LHCN-M2 (cell line): ENCODE data around the gene TECR. TPM values are rescaled to one million over a fixed set of nuclear protein-coding genes. Genes with fewer than 3 reads are reported as not detected.
"Not testable (repeated sequence)": the region's sequence is repeated elsewhere in the genome, so short reads cannot be mapped to it uniquely, and the experiment has no call there.

Experiments used
- DNase-seq: peaks from one replicate; pipeline ENCODE4 v3.0.0-alpha.2; 2012; ENCODE audit warnings: low read depth
- total RNA-seq: library from RNA; depleted of rRNA; stranded (reverse); fragments of >200 nt; gene quantifications from 2 replicates; pipeline ENCODE4 v1.2.3, GENCODE V29; 2014

TECR gene
- total RNA-seq, 1 experiment from 2014 or later = 79.7 TPM

- DNase-seq = no peak
Measured at GRCh38 chr19:14560776-14561108, 31.3 kb downstream of the TECR start.

DNA sequence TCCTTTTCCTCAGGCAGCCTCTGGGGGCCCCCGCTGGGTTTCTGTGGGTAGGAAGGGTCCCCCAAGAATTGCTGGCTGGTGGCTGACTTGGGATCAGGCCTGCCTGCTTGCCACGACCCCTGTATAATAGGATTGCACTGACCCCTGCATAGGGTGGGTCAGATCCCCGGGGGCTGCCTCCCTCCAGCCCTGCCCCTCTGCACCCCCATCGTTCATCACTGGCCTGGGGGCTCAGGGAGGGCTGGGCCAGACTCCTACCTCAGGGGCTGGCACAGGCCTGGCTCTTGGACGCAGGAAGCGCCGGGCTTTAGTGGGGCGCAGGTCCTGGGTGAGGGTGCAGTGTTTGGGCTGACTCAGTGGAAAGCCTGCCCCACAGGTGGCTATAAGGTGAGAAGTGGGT is 31.9 kb downstream of the TECR start:
- DNase-seq = no peak

DNA sequence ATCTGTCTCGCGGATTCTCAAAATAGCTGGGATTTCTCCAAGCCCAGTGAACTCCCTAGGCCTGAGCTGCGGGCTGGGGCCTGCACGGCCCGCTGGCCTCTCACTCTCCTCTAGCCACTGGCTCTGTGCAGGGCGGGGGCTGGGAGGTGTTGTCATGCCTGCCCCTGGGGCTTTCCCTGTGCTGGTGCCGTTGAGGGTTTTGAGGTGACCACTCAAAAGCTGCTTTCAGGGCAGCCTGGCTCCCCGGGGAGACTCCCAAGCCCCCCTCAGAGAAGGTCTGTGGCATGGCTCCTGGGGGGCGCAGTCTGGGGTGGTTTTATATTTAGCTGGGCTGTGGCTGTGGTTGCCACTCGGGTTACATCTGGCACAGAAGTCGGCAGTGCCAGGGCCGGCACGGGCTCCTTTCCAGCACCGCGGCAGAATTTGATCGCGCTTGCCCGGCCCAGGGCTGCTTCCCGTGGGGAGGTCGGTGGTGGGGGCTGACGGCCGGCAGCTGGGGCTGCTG is 32.5 kb downstream of the TECR start:
- peak; percentile 69 for DNase-seq

GRCh38 chr19:14562660-14563589 is 33.5 kb downstream of the TECR start:
- DNase-seq = no peak

GRCh38 chr19:14563590-14563926 is 34.2 kb downstream of the TECR start:
- DNase-seq = no peak

- DNase-seq = peak; percentile 47
Measured at GRCh38 chr19:14563989-14564651, 34.7 kb downstream of the TECR start.

GRCh38 chr19:14564652-14565297 is 35.4 kb downstream of the TECR start:
- not testable (repeated sequence) for DNase-seq

DNA sequence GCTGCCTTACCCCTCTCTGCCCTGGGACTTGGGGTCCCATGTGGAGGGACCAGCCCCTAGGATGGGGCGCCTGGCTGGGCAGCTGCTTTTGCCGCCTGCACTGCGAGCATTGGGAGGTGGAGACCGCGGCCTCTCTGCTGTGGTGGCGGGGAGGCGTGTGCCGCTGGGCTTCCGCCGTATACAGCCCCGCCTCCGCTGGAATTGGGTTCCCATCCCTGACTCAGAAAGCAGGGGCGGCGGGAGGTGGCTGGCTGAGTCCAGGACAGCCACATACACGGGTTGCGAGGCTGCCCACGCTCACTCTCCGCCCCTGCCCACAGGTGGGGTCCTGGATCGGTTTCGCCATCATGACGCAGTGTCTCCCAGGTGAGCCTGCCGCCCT is 35.9 kb downstream of the TECR start:
- no peak for DNase-seq

DNA sequence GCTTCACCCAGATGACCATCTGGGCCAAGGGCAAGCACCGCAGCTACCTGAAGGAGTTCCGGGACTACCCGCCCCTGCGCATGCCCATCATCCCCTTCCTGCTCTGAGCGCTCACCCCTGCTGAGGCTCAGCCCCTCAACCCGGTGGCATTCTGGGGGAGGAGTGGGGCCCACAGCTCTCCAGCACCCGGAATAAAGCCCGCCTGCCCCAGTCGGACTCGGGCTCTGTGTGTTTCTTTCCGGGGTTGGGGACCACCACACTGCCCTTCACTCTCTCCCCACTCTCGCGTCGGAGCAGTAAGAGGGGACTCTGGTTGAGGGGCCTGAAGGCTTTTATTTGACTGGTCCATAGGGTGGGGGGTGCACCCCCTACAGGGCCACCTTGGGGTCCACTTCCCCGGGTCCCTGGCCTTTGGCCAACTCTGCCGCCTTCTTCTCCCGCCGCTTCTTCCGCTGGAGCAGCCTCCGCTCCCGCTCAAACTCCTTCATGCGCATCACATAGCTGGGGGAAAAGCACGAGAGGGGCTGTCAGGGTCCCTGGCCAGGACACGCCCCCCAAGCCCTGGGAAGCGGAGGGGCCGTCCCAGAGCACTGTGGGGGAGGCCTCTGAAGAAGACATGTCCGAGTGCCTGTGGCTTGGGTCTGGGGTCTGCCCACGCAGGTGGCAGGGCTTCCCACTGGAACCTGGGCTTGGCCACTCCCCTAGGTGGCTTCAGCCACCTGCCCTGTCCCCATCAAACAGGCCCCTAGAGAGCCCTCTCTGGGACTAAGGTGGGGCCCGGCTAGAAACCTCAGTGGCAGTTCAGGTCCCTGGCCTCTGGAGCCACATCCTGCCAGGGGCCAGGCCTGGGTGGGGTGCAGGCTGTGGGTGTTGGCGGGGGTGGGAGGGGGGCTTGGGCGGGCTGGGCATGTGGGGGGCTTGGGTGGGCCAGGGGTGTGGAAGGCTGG is 36.6 kb downstream of the TECR start:
- DNase-seq = no peak

DNA sequence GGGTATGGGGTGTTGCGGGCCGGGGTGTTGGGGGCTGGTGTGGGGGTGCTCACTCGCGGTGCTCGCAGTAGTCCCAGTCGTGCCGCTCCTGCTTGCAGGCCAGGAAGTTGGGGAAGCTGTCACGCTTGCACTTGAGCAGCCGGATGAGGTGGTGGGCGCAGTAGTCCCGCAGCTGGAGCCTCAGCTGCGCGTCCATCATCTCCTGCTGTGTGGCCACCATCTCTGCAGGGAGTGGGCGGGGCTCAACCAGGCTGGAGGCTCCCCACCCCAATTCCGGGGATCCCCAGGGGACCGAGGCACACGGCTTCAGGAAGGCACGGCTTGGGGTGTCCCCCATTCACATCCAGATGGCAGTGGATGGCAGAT is 37.3 kb downstream of the TECR start:
- no peak for DNase-seq

DNA sequence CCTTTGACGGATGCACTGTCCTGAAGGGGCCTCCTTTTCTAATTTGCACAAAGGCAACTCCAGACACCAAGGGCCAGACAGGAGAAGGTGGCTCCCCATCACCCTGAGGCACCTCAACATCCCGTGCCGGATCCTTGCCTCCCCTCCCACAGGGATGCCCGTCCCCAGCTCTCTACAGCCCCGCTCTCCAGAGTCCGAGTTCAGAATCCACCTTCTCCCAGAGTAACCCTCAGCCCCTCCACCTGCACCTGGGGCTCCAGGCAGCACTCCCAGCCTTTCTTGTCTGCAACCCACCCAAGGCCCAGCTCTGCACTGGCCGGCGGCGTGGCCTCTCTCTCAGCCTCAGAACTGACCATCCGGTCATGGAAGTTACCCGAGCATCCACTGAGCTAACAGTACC is 37.7 kb downstream of the TECR start:
- DNase-seq = no peak

DNA sequence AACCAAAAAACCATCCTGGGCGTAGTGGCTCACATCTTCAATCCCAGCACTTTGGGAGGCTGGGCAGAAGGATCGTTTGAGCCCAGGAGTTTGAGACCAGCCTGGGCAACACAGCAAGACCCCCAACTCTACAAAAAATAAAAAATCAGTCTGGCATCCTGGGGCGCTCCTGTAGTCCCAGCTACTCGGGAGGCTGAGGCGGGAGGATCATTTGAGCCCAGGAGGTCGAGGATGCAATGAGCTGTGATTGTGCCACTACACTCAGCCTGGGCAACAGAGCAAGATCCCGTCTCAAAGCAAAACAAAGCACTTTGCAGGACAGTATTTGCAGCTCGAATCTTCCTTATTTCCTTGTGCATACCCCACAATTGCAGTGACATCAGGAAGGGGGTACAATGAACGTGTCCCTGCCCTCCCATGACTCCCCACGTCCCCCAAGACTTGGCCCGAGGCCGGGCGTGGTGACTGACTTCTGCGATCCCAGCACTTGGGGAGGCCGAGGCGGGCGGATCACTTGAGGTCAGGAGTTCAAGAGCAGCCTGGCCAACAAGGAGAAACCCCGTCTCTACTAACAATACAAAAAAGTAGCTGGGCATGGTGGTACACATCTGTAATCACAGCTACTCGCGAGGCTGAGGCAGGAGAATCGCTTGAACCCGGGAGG is 41.6 kb downstream of the TECR start:
- DNase-seq = no peak

- DNase-seq = peak; percentile 92
Measured at GRCh38 chr19:14571695-14572490, 42.5 kb downstream of the TECR start, which contains the start of gene NDUFB7. Gene NDUFB7 (minus strand): TSS chr19:14572066. CDS start chr19:14572000, 66 bp downstream.

- no peak for DNase-seq
Measured at GRCh38 chr19:14575428-14575980, 46.1 kb downstream of the TECR start.

DNA sequence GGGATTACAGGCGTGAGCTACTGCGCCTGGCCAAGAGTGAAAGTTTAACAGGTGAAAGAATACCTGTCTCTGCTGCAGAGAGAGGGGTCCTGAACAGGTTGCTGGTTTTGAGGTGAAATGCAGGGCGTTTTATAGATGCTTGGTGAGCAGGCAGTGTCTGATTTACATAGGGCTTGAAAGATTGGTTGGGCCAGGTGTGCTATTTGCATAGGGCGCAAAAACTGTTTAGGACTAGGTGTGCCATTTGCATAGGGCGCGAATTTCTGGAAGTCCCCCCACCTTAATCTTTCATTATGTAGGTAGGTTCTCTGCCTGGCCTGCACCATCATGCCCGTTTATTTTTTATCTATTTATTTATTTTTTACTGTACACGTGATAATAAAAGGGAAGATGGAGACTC is 47.0 kb downstream of the TECR start:
- no peak for DNase-seq

GRCh38 chr19:14577264-14577663 is 47.9 kb downstream of the TECR start:
- DNase-seq = no peak

GRCh38 chr19:14577885-14578427 is 48.6 kb downstream of the TECR start:
- DNase-seq = peak; percentile 17

GRCh38 chr19:14580623-14581237 is 51.3 kb downstream of the TECR start:
- DNase-seq = no peak

- DNase-seq = no peak
Measured at GRCh38 chr19:14582894-14583340, 53.5 kb downstream of the TECR start, which contains the start of gene CLEC17A. Gene CLEC17A (plus strand): TSS chr19:14583084. CDS start chr19:14583161, 77 bp downstream.
